Measurements from ENCODE around the gene SLC16A7. TPM values are rescaled to one million over a fixed set of nuclear protein-coding genes. Genes with fewer than 3 reads are reported as not detected.

Gene SLC16A7
- polyA plus RNA-seq, 1 donor = 6.6 TPM

DNA sequence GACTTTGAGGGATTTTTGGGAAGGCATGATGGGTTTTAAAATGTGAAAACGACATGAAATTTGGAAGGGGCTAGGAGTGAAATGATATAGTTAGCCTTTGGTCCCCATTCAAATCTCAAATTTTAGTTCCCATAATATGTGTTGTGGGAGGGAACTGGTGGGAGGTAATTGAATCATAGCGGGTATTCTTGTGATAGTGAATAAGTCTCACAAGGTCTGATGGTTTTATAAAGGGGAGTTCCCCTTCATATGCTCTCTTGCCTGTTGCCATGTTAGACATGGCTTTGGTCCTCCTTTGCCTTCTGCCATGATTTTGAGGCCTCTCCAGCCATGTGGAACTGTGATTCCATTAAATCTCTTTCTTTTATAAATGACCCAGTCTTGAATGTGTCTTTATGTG is 72.8 kb downstream of the SLC16A7 start:
- DNase-seq = no peak

DNA sequence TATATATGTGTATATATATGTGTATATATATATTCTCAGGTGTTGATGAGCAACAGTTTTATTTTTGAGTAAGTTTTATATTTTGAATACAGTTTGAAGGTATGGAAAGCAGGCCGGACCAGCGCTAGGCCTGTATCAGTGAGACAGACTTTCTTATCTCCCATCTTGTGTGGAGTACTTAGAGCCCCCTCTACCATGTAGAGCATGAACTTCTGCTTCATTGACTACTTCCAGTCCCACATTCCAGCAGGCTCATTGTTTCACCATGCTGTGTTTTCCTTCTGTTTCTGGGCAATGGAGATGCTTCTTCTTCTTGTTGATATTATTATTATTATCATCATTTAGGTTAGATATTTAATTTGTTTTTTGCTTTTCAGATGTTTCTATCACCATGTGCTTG is 76.4 kb downstream of the SLC16A7 start:
- DNase-seq = no peak

DNA sequence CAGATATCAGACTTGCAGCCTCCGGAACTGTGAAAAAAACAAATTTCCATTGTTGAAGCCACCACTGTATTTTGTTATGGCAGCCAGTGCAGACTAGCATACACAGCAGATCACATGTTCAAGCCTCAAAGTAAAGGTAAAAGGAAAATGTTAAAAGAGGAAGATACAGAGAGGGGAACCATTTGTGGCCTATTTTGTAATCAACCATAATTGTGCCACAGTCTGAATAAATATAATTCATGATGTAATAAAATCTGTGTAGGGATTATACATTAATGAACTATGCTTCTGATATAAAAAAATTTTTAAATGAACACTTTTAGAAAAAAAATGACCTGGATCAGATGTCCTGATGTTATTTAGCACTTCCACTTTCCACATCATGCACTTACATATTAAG is 79.6 kb downstream of the SLC16A7 start:
- no peak for DNase-seq

DNA sequence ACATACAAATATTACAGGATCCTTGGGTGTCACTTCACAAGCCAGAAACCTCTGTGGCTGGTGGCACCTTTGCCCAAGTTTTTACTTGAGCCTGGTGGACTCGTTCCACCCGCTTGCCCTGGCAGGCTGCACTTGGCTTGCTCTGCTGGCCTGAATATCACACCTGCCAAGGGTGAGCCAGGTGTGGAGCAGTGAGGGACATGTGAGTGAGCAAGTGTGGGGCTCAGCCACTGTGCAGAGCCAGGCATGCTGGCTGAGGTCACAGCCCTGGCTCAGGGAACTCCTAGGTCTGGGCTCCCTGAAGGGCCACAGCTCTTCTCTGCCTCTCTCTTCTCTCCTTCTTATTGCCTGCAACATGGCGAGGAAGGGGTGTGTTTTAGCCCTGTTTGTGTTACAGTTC is 82.0 kb downstream of the SLC16A7 start:
- DNase-seq = no peak

DNA sequence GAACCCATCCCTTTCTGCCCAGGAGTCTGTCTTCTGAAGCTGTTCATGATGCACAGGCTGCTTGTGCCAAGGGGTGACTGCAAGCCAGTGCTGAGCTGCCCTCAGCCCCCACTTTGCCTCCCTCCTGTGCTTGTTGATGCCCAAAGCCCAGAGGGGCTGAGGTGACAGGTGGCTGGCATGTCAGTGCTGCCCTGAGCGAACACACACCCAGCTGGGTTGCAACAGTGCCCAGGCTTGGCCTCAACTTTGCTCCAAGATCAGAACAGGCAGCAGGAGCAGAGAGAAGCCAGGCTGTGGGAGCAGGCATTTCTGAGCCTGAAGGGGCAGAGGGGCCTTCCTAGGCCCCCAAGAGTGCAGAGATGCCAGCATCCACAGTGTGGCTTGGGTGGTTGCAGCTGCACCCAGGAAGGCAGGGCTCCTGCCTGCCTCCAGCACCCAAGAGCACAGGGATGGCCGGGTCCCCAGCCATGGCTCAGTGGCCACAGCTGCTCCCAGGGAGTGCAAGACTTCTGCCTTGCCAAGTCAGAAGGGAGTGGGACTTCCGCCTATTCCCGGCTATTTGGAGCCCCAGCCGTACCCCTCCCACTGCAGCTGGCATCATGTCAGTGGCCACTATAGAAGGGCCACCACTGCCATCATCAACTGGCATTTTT is 83.1 kb downstream of the SLC16A7 start:
- no peak for DNase-seq

DNA sequence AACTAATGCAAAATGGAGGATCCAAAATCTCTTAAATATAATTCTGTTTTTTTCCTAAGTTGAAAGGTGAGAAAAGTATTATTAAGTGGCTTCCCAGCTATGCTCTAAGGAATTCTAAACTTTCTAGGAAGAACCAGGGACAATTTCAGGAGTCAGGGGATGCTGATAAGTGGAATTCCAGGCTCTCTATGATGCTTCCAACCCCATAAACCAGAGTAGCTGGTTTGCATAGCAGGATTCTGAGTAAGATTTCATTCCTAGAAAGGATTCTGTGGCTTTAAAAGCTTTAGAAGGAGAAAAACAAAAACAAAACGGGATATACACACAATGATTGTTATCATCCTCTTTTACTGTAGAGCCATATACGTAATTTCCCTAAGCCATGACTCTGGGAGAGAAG is 93.9 kb downstream of the SLC16A7 start:
- no peak for DNase-seq

GRCh38 chr12:59695379-59695778 is 99.5 kb downstream of the SLC16A7 start:
- no peak for DNase-seq

GRCh38 chr12:59698600-59698999 is 102.8 kb downstream of the SLC16A7 start:
- no peak for DNase-seq

- no peak for DNase-seq
These were observed 103.8 kb downstream of the SLC16A7 start for GRCh38 chr12:59699421-59700152.

- no peak for DNase-seq
These were observed 104.3 kb downstream of the SLC16A7 start for GRCh38 chr12:59700153-59700450.

DNA sequence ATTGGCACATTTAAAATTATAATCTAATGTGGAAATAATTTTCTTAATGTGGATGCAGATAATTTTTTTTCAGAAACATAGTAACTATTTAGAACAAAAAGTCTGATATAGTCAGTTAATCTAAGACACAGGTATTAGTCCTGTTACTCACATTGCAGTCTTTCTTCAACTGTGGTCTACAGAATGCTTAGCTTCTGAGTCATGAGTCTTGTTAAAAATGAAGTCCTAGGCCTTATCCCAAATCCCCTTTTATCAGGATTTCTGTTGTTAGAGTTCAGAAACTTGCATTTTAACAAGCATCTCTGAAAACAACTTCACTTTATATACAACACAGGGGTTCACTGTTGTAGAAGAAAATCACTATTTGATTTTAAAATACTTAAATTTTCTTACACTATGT is 112.2 kb downstream of the SLC16A7 start:
- DNase-seq = no peak

- no peak for DNase-seq
These were observed 112.7 kb downstream of the SLC16A7 start for GRCh38 chr12:59708484-59708883.

DNA sequence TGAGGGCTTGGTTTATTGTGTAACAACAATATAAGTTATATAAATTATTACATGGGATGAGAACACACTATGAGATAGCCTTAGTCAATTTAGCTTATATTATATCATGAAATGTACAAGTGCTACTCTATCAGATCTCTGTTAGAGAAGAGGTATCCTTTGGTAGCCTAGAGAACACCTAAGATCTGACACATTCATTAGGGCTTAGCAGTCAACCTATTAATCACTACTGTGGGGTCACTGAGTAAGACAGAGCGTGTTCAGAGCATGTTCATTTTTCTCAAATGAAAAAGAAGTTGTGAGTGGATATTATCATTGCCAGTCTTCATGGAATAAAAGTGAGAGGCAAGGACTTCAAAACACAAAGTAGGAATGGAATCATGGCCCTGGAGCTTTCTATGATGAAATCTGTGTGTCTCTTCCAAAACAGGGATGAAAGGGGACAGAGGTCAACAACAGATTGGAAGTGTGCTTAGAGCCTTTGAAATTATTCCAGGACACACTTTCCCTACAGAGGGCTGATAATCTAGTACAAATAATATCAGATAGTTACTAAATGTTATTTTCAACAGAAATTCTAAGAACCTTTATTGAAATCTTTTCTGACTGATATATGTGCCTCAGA is 114.3 kb downstream of the SLC16A7 start:
- no peak for DNase-seq

GRCh38 chr12:59710964-59711363 is 115.1 kb downstream of the SLC16A7 start:
- DNase-seq = no peak

DNA sequence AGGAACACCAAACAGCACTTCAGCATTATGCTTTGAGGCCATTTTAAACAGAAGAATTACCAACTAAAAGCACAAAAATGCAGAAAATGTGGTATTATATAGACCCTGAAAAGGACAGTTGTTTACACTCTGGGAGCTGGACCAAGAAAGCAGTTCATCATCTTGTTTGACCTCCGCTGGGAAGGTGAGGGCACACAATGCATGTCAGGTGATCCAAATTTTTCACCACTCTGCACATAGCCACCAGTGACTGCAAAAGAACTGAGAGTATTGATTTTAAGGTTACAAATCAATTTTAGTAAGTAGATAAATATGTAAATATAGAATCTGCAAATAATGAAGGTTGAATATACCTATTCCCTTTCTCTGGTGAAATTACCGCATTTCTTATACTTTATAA is 119.6 kb downstream of the SLC16A7 start:
- DNase-seq = no peak

DNA sequence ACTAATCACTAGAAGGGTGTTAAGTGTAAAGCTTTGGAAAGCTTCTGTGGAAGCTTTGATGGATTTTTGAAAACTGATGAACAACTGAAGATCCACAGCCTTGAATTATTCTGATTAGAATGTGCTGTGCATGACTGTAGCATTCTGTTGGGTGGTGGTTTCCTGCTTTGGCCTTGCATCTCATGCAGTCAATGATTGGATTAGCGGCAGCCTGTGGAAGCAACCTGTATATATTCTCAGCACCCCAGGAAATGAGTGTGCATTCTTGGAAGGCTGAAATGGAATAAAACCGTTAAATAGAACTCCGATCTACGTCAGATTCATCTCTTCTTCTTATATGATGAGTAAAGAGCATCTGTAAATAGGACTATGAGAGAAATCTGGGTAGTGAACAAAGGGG is 120.2 kb downstream of the SLC16A7 start:
- DNase-seq = no peak

- no peak for DNase-seq
These were observed 121.6 kb downstream of the SLC16A7 start for GRCh38 chr12:59717436-59717835.

DNA sequence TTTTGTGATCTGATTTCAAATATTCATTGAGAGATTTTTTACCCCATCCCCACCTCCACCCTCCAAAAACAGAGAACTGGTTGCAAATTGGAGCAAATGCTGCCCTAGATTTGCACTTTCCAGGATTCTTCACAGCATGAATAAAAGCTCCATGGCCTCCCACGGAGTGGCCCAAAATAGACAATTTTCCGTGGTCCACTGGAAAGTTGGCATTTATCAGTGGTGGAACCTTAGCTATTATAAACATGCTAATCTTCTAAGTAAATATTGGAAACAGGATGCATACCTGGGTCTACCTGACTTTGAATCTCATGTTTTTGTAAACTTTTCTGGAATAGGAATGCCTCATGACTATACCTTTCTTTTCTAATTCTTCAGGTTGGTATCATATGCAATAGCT is 123.9 kb downstream of the SLC16A7 start:
- DNase-seq = no peak

DNA sequence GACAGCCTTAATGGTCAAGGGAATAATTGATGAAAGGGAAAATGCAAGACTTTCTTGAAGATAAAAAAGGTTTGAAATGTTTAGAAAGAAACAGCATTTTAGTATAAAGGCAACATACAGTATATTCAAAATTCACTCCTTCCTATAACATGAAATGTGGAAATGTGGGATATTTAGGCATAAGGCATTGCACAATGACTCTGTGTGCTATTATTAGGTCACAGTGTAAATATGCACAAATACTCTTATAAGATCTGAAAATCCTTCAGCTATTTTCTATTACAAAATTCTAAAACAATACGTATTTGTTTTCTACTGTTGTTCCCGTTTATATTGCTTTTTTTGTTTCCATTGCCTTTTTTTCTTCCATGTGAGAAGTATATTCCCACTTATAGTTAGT is 127.7 kb downstream of the SLC16A7 start:
- no peak for DNase-seq

DNA sequence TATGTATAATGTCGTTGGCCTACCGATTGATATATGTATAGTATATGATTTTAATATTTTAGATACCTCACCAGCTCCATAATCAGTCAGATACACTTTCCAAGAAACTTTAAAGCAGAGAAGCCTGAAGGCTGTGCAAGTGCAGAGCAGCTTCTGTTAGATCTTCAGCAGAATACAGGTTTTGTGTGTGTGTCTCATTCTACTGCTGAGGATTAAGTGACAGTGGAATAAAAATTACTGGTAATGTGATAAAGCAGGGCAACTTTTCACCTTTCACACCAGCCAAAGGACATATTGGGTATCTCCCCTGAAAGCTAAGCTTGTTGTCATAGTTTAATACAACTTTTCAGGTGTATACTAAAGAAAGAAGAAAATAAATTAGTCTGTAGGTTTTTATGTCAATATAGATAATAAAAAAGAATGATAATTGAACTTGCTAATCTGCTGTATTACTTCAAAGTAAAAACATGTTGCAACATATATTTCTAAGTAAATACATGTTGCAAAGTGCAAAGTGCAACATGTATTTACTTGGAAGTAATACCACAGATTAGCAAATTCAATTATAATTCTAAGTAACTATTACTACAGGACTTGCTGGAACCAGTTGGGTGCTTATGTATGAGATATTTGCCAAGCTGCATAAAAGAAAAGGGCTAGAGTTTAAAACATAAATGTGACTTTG is 128.3 kb downstream of the SLC16A7 start:
- DNase-seq = no peak

GRCh38 chr12:59733200-59733599 is 137.4 kb downstream of the SLC16A7 start:
- no peak for DNase-seq

- DNase-seq = no peak
These were observed 138.5 kb downstream of the SLC16A7 start for GRCh38 chr12:59734371-59734770.

GRCh38 chr12:59735231-59735630 is 139.4 kb downstream of the SLC16A7 start:
- no peak for DNase-seq

All from left kidney (tissue), 2 donors.